GM21381 (cell line): ENCODE data around the gene ARGLU1.

Source experiments
- ATAC-seq: cut with Tn5 transposase; IDR thresholded peaks from one replicate; pipeline ENCODE4 v1.9.1; 2021; ENCODE audit warnings: mild to moderate bottlenecking, moderate library complexity; ENCODE audit not compliant: unreplicated experiment

Gene ARGLU1

DNA sequence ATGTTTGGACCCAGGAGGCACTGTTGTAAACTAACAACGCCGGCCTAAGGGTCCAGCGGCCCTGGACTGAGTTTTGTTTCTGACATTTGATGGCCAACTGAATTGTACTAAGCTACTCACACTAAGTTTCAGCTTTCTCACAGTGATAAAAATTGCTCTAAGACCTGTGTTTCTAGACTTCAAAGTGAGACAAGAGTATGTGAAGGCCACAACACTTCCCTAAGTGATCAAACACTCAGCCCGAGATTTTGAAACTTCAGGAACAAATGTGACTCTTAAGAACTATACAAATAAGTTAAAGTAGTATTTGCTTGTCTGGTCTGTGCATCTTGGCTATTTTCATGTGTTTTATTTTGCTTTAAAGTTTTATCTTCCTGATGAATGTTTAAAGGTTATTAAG lies 62.6 kb downstream of the ARGLU1 start:
- ATAC-seq: no peak

DNA sequence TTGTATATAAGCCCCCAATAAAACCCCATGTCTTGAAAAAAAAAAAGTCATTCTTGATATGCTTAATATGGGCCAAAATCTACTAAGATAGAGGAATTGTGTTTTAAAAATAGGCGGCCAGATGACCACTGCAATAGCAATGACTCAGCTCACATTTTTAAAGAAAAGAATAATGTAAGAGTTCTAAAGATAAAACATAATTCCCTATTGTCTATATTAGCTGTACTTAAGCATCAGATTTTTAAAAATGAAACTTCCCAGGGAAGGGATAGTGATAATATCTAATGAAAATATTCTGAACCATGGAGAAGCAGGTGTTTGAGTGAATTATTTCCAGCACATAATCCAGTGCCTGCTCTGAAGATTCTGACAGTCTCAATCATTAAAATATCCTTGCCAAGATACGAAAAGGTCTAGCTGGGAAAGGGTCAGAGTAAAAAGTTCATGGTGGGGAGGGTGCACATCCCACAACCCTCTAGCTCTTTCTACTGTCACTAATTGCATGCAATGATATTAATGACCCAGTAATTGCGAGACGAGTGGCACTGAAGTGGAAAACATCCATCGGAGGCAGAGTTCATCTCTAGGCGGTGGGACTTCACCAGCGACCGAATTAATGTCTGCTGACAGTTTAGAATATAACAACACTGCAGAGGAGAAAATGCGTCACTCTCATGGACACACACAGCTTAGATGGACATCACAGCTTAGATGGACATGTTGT lies 64.0 kb downstream of the ARGLU1 start:
- no peak for ATAC-seq

DNA sequence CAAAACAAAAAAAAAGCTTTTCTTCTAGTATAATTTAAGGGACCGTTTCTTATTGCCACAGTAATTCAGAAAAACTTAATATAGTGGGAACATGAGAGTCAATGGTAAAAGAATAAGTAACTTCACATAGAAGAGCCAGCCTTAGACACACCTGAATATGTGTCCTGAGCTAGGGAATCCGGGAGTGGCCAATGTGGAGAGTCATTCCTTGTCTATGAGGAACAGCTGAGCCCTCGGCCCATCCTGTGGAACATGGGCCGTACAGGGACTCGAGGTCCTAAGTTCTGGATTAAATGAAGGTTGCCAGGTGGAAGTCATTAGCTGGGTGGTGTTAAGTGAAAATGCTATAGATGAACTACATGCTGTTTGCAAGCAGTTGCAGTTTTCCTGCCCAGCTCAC lies 64.7 kb downstream of the ARGLU1 start:
- no peak for ATAC-seq

DNA sequence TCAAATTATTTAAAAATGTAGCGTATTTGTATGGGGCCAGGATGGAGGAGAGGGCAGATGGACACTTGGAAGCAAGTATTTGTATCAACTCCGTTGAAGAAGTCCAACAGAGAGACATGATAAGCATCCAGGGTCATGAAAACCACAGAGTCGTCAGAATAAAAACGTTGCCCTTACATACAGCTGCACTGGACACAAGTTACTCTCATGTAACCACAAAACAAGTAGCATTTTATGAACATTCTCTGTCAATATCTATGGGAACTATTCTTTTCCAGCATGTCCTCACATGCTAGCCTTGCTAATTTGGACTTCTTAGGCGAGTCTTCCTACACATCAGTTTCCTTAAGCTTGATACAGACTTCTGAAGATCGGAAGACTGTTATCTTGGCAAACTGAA lies 67.5 kb downstream of the ARGLU1 start:
- ATAC-seq: no peak

DNA sequence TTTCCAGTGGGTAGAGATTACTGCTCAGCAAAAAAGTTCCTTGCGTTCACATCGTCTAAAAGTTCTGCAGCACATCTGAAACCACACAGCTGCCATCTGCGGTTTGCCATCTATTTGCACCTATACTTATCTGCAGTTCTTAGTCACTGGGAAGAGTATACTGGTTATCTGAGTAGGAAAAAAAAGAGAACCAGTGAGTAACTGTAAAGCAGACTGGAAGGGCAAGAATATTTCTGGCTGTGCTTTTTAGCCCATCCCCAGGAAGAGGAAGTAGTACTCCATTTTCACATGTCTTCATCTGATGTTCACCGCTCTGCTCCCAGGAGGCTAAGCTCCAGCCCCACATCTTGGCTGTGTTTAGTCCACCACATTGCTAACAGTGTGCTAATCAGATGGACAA lies 68.0 kb downstream of the ARGLU1 start:
- ATAC-seq: peak; percentile 64

DNA sequence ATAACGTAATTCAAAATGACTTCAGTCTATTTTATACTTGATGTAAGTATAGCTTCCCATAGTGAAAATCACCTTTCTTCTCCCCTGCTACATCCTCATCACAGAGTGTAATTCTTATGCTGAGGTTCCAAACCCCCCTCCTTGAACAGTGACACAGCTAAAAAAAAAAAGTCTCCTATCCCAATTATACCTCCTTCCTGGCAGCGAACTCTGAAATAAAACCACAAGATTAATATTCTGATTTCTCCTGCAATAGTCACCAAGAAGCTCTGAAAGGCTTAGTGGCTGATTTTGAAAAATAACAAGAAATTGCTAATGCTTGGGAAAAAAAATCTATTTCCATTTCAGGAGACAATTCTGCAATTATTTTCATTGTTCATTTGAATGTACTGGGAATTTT lies 68.8 kb downstream of the ARGLU1 start:
- no peak for ATAC-seq

DNA sequence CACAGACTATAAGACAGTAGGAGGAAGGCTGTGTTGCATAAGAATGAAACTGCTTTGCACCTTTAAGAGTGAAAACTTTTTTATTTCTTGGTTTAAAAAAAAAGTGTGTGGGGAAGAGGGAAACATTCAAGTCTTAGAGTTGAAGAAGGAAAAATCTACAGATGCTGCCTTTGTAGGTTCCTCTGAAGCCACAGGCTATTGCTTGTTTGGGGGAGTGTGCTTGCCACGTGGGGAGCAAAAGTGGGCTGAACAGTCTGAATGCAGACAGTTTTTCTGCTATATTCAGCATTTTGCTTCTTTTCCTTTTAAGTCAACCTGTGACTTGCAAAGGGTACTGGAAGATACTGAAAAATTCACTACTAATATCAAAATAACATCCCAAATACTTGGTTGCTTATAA lies 69.4 kb downstream of the ARGLU1 start:
- ATAC-seq: no peak

DNA sequence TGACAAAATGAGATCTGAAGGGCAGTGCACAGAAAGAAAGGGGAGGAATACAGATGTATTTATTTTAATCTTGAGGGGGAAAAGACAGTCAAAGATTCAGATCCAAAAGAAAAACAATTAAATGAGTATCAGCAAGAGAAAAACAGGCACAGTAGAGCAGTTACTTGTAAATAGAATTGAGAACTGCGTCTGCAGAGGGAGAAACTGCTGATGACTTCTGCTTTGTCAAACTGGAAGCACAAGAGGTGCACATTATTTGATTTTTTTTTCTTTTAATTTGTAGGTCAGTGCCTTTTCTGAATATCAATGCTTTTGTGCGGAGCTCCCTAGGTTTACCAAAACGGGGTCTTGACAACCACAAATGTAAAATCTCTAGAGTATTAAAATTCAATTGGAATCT lies 69.8 kb downstream of the ARGLU1 start:
- no peak for ATAC-seq

DNA sequence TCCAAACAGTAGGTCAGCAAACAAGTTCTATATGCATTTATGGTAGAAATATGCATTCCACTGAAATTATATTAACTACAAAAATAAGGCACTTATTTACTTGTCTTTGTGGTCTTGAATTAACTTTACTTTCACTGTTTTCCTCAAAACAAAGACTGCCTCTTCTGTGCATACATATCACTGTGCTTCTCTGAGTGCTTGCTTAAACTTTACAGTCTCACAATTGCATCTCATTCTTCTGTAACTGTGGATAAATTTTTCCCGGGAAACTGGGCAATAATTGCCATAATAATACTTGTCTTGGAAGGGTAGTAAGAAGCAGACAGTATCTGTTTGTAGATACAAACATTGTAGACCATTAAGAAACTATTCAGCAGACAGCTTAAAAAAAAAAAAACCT lies 70.9 kb downstream of the ARGLU1 start:
- ATAC-seq: no peak

DNA sequence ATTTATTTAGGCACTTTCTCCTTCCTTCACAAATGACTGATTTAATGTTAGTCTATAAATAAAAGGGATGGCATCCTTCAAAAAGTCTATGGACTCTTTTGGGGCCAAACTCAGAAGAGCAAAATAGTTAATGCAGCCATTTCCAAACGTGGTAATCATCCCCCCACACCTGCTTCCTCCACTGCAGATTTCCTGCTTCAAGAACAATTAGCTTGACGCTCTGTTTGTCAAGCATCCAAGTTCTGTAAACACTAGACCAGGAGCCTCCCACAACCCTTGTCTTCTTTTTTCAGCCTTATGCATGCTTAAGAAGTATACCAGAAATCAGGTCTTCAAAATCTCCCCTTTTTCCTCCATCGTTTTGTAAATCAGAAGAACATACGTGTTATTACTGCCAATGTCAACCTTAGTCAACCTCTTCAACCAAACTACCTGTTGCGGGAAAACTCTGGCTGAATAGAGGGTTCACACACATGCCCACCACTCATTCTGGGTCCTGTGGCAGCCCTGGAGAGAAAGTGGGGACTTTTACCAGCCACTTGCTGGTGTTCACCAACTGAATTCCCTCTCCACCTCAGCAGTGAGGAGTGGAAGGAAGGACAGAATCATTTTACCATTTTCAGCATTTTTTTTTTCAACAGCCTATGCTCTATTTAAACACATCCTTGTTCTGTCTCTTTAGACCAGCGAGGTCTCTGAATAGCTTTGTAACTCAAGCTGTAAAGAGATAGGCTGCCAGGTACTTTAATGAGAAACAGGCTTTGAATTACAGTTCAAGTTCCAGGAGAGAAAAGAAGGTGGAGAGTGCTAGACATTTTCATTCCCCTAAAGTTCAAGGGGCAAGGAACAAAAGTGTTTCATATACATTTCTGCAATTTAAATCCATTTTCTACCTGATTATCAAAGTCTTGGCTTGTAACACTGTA lies 71.6 kb downstream of the ARGLU1 start:
- ATAC-seq: no peak

DNA sequence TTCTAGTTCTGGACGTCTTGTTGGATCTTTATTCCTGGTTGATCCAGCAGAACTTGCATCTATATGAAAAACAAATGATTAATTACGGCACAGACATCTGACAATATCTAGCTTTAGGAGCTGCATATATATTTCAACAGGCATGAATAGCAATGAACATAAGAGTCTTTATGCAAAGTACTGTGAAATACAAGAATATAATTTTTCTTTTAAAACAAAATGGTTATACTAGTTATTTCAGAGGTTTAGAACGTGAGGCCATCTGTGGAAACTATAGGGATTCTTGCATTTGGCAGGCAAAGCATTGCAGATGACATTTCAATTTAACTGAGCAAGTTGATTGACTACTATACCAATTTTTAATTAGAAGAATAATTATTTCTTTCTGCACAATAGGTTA lies 73.0 kb downstream of the ARGLU1 start:
- no peak for ATAC-seq

DNA sequence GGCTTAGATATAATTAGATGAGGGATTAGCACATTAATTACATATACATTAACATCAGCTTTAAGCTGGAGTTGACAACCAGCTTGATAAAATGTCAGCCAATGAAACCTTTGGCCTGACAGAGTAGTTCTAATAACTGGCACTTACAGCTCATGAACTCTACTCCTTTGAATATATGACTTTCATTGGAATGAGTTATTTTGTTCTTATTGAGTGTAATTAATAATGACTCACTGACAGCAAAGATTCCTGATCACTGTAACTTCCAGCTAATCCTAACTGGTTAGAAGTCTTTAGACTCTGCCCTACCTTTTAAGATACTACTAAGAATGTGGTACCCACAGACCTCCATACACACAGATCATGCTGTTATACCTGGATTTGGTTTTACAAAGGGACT lies 73.4 kb downstream of the ARGLU1 start:
- no peak for ATAC-seq

DNA sequence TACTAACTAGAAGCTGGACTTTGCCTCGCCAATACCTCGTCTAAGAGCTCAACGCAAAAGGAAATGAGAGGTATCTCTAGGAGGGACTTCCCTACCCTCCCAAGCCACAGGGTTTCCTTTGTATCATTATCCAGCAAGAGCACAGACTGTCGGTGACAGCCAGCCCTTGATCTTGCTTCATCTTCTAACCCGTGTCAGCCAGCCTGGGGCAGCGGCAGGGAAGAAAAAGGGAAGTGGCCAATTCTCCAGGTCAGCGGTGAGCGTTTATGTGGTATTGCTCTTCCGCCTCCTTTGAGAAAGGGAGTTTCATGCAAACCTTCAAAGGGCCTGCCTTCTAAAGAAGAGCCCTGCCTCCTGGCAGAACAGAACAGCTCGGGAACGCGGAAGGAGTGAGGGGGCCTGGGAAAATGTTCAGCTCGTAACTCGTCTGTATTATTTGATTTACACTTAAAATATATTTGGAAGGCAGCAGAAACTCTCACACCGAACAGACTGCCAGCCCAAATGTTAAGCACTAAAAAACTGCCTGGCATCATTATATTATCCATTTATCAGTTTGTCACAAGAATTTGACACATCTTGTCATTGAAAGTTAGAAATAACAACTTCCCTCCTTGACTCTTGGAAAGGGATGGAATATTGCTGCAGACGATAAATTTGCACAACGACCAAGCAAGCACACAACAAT lies 74.3 kb downstream of the ARGLU1 start:
- ATAC-seq: peak; percentile 88

DNA sequence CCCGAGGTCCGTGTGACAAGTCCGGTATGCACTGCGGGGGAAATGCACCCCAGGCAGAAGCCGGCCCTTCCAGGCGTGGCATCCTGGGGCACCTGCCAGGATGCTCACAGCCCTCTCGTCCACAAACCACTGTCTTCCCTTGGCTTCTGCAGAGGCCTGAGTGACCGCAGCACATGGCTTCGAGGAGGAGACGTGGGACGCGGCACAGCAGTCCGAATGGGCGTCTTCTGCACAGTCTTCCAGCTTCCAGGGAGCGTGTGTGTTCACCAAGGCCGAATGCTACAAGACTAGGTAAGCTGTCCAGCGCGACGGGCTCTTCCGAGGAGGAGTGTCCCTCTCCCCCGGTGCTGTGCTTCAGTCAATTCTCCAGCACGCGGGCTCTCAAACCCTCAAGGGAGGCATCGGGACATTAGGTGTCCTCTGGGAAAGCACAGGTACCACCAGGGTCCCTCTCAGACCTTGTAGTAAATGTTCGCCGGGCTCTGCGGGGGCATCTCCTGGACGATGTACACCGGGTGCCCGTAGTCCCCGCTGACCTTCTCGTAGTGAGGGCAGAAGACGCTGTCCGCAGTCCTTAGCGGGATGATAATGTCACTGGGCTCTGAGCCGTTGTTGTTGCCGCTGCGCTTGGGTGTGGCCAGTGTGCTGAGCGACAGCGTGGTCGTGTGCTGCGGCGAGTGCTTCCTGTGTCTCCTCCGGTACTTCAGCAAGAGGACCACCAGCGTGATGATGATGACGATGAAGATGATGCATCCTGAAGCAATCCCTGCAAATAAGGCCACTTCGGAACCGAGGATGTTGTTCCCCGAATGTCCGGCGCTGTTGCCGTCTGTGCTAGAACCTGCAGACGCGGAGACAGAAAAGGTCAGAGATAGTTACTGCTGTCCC lies 75.1 kb downstream of the ARGLU1 start:
- ATAC-seq: no peak

DNA sequence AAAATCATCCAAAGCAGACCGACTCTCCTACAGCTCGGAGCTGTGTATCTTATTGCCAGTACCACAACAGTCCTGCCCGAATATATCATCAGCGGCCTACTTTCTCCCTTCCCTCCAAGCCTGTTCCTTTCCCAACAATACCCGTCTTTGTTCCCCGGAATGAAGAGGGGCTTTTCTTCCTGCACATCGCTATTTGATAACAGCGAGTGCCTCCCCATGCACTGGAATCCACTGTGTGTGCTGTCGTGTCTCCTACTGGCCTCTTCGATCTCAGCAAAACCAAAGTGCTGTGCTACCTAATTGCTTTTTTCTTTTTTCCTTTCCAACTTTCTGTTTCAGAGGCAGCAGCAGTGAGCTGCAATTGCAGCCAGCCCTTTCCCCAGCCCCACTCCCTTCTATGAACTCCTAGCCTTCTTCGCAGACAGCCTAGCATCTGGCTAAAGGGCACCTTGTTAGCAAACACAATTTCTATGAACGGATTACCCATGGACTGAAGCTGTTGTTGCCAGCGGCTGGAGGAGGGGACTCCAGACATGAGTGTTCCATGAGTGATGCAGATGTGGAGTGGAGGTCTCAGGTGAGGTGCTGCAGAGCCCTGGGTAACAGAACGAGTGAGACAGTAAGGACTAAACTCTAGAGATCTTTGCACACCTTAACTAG lies 75.9 kb downstream of the ARGLU1 start:
- ATAC-seq: no peak
